Measurements from ENCODE around the gene TAS1R2.
"Not testable (repeated sequence)": the region's sequence is repeated elsewhere in the genome, so short reads cannot be mapped to it uniquely, and the experiment has no call there.

TAS1R2 gene

GRCh38 chr1:18861082-18861481 lies 1.6 kb upstream of the TAS1R2 start:
- TF ChIP-seq, protein P1, sequence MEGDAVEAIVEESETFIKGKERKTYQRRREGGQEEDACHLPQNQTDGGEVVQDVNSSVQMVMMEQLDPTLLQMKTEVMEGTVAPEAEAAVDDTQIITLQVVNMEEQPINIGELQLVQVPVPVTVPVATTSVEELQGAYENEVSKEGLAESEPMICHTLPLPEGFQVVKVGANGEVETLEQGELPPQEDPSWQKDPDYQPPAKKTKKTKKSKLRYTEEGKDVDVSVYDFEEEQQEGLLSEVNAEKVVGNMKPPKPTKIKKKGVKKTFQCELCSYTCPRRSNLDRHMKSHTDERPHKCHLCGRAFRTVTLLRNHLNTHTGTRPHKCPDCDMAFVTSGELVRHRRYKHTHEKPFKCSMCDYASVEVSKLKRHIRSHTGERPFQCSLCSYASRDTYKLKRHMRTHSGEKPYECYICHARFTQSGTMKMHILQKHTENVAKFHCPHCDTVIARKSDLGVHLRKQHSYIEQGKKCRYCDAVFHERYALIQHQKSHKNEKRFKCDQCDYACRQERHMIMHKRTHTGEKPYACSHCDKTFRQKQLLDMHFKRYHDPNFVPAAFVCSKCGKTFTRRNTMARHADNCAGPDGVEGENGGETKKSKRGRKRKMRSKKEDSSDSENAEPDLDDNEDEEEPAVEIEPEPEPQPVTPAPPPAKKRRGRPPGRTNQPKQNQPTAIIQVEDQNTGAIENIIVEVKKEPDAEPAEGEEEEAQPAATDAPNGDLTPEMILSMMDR (IDR thresholded peaks at IDR 0.05) = no peak
- no peak for DNase-seq (ENCODE audit: low spot score)

DNA sequence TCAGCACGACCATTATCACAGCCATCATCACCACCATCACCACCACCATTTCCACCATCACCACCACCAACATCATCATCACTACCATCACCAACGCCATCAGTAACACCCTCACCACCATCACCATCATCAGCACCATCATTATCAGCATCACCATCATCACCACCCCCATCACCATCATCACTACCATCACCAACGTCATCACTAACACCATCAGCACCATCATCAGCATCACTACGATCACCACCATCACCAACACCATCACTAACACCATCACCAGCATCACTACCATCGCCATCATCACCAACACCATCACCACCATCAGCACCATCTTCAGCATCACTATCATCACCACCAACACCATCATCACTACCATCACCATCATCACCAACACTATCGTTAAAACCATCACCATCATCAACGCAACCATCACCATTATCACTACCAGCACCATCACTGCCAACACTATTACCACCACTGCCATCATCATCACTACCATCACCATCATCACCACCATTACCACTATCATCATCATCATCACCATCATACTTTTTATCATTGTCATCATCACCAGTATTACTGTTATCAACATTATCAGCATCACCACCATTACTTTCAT lies 1.3 kb downstream of the TAS1R2 start:
- H3K27ac ChIP-seq = no peak overlapping the region
- H3K4me3 ChIP-seq = no peak overlapping the region
- no peak for DNase-seq (ENCODE audit: low spot score)
- TF ChIP-seq, protein P1 (IDR thresholded peaks at IDR 0.05) = no peak

More at GRCh38 chr1:18861082-18861481, 1.6 kb upstream of the TAS1R2 start:
- no peak overlapping the region for H3K27ac ChIP-seq
- H3K4me3 ChIP-seq = no peak overlapping the region

DNA sequence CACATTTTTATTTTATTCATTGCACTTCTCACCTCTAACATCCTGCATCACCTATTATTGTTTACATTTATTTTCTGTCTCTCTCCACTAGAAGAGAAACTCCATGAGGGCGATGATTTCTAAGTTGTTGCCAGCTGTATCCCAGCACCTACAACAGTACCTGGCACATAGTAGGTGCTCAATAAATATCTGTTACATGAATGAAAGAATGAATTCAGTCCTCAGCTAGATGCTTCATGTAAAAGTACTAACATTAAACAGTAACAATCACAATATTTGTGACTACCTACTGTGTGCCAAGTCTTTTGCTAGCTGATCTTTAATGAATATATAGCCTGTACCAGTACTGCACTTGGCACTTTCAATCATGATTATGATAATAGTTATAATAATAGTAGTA lies 3.0 kb downstream of the TAS1R2 start:
- DNase-seq (ENCODE audit: low spot score) = no peak
- H3K4me3 ChIP-seq = no peak overlapping the region
- no peak overlapping the region for H3K27ac ChIP-seq
- TF ChIP-seq, protein P1 (IDR thresholded peaks at IDR 0.05) = no peak

GRCh38 chr1:18855573-18855972 lies 3.9 kb downstream of the TAS1R2 start:
- no peak for DNase-seq (ENCODE audit: low spot score)
- Histone ChIP-seq H3K4me3 (no peak overlapping the region), H3K27ac (no peak overlapping the region)
- TF ChIP-seq, protein P1 (IDR thresholded peaks at IDR 0.05) = no peak

DNA sequence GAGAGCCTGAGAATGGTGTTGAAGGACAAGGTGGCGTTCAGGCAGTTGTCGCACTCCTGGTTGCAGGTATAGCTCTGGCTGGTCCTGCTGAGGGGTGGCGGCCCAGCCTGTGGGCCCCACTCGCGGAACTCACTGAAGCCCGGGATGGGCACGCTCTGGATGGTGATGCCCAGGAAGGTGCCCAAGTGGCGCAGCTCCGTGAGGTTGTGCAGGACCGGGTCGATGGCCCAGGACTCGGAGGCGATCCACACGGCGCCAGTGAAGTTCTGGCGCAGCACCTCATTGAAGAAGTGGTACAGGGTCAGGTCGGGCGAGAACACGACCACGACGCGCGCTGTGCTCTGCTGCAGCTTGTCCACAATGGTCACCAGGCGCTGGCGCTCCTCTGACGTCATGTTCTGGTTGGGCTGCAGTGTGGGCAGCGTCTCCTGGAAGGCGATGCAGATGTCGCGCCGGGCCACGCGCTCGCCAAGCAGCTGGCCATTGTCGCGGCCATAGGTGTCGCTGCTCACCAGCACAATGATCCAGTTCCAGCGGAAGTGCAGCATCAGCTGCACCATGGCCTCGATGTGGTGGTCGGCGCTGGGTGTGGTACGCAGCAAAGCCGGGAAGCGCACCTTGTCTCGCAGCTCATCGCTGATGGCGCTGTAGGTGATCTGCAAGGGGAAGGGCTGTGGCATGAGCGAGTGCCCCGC lies 5.0 kb downstream of the TAS1R2 start:
- TF ChIP-seq, protein P1 (IDR thresholded peaks at IDR 0.05) = no peak
- no peak overlapping the region for H3K4me3 ChIP-seq
- H3K27ac ChIP-seq = no peak overlapping the region
- DNase-seq (ENCODE audit: low spot score) = no peak

- H3K4me3 ChIP-seq = no peak overlapping the region
- no peak for DNase-seq (ENCODE audit: low spot score)
- TF ChIP-seq, protein P1 (IDR thresholded peaks at IDR 0.05) = no peak
- H3K27ac ChIP-seq = no peak overlapping the region
Observed at GRCh38 chr1:18852501-18852900, 7.0 kb downstream of the TAS1R2 start.

DNA sequence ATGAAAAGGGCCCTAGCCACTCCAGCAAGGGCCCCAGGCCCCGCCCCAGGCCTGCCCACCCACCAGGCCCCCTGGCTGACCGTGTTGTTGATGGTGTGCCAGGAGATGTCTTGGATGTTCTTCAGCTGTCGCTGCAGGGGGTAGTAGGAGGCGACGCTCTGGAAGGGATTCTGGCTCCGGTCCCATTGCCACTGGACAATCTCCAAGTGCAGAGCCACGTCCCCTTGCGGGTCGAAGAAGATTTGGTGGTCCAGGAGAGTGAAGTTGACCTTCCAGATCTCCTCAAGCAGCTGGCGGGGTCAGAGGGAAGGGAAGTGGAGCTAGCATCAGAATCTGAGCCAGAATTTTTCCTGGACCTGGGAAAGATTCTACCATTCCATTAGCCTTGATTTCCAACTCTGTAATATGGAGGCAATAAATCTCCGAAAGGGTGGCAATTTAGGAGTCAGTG lies 10.2 kb downstream of the TAS1R2 start:
- DNase-seq (ENCODE audit: low spot score) = no peak
- TF ChIP-seq, protein P1 (IDR thresholded peaks at IDR 0.05) = no peak
- Histone ChIP-seq H3K4me3 (no peak overlapping the region), H3K27ac (no peak overlapping the region)

DNA sequence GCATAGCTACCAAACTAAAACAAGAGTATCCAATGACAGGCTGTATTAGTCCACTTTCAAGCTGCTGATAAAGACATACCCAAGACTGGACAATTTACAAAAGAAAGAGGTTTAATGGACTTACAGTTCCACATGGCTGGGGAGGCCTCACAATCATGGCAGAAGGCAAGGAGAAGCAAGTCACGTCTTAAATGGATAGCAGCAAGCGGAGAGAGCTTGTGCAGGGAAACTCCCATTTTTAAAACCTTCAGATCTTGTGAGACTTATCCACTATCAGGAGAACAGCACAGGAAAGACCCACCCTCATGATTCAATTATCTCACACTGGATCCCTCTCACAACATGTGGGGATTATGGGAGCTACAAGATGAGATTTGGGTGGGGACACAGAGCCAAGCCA lies 11.7 kb downstream of the TAS1R2 start:
- DNase-seq (ENCODE audit: low spot score); H3K4me3 ChIP-seq; H3K27ac ChIP-seq: not testable (repeated sequence)
